Omental fat pad (tissue), 4 donors: Measurements from ENCODE around the gene ABCA6. TPM values are rescaled to one million over a fixed set of nuclear protein-coding genes. Genes with fewer than 3 reads are reported as not detected.

Source experiments
- ATAC-seq: fragments of 150-250 bp; one replicate; pipeline ENCODE4 v1.9.1; 2016; ENCODE audit warnings: mild to moderate bottlenecking, moderate library complexity; ENCODE audit not compliant: low FRiP score
- DNase-seq: peaks from one replicate; pipeline ENCODE4 v3.0.0-alpha.2; 2019; ENCODE audit warnings: low spot score
- total RNA-seq, 4 donors: library from RNA; depleted of rRNA; stranded (reverse); fragments of >200 nt; gene quantifications; one replicate each; pipeline ENCODE4 v1.1.0, GENCODE V29; 2016
- TF ChIP-seq, protein P1 (sequence below), 3 donors: fragments of 450-650 bp; IDR thresholded peaks; one replicate each; pipeline ENCODE4 v1.5.1; 2016 to 2017; ENCODE audit warnings: antibody characterized with exemption in 3 of 3, mild to moderate bottlenecking in 3 of 3, moderate library complexity in 2 of 3

The ABCA6 gene
- total RNA-seq, 4 donors from 2014 or later: 50.2 to 311 (median 163) TPM

DNA sequence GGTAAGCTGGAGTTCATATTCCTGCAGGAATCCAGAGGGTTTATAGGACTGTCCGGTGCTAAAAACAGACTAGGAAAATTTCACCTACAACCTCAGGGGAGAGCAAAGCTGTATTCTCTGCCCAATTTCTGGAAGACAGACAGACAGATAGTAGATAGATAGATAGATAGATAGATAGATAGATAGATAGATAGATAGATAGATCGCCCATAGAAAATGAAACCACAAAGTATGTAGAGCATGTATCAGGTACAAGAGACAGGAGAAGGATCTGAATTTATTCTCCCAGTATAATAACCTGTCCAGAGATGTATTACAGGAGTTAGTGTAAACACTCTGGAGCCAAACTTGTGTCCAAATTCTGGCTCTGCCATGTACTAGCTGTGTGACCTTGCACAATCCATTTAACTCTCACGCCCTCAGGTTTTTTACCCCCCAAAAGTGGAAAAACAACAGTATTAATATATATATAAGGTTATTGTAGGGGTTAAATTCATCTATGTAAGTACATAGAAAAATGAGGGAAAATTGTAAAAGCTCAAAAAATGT lies 2.1 kb upstream of the ABCA6 start:
- TF ChIP-seq, protein P1, sequence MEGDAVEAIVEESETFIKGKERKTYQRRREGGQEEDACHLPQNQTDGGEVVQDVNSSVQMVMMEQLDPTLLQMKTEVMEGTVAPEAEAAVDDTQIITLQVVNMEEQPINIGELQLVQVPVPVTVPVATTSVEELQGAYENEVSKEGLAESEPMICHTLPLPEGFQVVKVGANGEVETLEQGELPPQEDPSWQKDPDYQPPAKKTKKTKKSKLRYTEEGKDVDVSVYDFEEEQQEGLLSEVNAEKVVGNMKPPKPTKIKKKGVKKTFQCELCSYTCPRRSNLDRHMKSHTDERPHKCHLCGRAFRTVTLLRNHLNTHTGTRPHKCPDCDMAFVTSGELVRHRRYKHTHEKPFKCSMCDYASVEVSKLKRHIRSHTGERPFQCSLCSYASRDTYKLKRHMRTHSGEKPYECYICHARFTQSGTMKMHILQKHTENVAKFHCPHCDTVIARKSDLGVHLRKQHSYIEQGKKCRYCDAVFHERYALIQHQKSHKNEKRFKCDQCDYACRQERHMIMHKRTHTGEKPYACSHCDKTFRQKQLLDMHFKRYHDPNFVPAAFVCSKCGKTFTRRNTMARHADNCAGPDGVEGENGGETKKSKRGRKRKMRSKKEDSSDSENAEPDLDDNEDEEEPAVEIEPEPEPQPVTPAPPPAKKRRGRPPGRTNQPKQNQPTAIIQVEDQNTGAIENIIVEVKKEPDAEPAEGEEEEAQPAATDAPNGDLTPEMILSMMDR (IDR thresholded peaks at IDR 0.05): no peak
- DNase-seq: no peak
- ATAC-seq: no peak

DNA sequence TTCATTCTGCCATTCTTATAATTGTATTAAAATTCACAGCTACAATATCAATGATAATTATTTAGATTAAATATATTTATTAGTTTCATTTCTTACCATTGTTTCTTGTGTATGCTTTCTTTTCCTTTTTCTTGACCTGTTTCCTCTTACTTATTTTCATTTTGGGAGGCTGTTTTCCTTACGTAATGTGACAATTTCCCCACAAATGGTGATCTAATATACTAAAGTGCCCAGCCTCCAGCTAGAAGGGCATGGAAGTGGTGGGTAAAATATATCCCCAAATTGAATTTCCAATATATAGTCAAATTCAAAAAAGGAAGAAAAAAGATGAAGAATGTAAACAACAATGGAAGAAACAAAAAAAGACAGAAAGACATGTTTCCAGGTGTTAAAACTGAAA lies 1.5 kb upstream of the ABCA6 start:
- ATAC-seq (no peak), DNase-seq (no peak)
- TF ChIP-seq, protein P1 (IDR thresholded peaks at IDR 0.05): no peak

DNA sequence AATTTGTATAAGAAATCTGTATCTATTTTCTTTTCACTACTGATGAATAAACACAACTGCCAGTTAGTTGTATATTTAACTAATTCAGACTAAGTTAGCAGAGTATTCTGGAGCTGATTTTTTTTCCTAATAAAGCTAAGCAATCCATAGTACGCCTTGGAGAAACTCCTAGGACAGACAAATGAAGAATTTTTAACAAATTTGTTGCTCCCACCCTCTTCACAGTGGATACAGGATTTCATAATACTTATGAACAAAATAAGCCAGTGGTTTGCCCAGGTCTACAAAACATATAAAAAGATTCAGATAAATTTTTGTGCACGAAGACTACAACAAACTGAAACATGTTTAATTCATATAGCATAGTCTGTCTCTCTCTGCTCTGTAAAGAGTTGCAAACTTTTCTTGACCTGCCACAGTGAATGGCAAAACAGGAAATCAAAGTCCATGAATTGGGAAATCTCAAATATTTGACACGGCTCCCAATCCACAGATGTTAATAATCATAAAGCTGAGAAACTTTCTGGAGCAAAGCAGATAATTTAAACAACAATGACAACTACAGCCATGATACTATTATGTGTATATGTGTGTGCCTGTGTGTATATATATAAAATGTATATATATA lies 594 bp upstream of the ABCA6 start:
- DNase-seq (no peak), ATAC-seq (peak; percentile 37)
- TF ChIP-seq, protein P1 (IDR thresholded peaks at IDR 0.05): no peak

DNA sequence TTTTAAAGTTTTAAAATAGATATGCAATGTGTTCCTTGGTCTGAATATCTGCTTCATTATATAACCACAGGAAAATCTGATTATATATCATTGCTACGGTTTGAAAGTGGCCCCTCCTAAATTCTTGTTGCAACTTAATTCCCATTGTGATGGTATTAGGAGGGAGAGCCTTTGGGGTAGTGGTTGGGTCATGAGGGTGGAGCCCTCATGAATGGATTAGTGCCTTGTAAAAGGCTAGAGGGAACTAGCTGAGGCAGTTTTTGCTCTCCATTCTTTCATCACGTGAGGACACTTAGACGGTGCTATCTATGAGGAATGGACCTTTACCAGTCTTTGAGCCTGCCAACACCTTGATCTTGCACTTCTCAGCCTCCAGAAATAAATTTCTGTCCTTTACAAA lies 7.6 kb downstream of the ABCA6 start:
- TF ChIP-seq, protein P1 (IDR thresholded peaks at IDR 0.05): no peak
- DNase-seq (no peak), ATAC-seq (no peak)

DNA sequence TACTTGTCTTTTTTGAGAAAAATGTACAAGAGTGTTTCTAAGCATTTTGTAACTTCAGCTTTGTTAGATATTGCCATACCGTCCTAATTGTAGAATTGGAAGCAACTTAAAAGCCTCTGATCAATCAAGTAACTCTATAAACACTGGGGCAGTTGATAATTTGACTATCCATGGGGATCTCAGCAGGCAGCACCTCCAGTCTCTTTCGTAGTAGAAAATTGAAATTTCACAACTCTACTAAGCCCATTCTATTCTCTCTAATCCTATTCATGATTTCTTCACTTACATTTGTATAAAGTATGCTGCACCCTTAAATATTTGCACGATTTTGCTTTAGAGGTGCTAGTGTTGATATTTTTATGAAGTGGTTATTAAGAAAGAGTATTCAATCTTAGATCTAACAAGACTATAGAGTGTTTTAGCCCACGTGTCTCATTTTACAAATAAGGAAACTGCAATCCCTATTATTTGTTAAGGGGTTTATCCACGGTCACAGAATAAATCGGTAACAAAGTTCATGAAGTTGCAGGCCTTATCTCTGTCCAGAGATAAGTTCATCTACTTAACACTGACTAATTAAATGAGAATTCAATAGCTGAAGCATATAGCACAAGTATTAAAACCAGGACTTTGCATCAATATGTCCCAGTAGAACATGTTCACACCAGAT lies 10.9 kb downstream of the ABCA6 start:
- TF ChIP-seq, protein P1 (IDR thresholded peaks at IDR 0.05): no peak
- no peak for DNase-seq
- no peak for ATAC-seq

DNA sequence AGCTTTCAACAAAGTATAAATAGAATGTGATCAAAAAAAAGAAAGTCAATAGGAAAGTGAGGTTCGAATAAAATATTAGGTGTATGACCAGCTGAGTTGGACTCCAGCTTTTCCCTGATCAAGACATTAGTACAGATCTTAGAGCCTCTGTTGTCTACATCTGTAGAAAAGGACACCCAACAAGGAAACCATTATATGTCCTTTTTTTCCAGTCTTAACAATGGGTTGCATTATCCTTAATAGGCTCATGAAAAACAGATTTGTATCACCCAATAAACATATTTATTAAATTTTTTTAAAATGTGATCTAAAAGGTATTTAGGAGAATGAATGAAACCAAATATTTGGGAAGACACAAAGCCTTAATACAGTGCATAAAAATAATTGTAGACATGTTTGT lies 18.1 kb downstream of the ABCA6 start:
- ATAC-seq: no peak
- TF ChIP-seq, protein P1 (IDR thresholded peaks at IDR 0.05): no peak
- no peak for DNase-seq

DNA sequence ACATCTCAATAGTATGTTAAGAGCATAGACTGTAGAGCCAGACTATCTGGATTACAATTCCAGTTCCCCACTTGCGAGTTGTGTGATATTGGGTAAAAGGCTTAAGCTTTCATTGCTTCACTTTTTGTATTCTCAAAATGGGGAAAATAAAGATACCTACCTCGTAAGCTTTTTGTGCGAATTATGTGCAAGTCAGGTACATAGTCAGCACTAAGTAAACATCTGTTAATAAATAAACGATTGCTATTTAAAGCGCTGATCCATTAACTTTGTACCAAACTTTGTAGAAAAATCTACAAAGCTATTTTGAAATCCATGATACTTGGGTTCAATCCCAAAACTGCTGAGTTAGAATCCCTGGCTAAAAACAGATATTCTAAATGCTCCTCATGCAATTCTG lies 19.6 kb downstream of the ABCA6 start:
- ATAC-seq (no peak), DNase-seq (no peak)
- TF ChIP-seq, protein P1 (IDR thresholded peaks at IDR 0.05): no peak
